Measurements from ENCODE around the gene ZNF784. TPM values are rescaled to one million over a fixed set of nuclear protein-coding genes. Genes with fewer than 3 reads are reported as not detected.

The ZNF784 gene
- total RNA-seq, 1 donor from 2014 or later, result 12.4 TPM

- H3K4me3 Mint-ChIP-seq, result no peak overlapping the region
- no peaks in the 10 kb centered on the region for H3K9me3 Mint-ChIP-seq
- peaks cover 13% of the 10 kb centered on the region for H3K4me1 Mint-ChIP-seq
- no peak overlapping the region for H3K27ac Mint-ChIP-seq (ENCODE audit: unreplicated experiment)
- peaks cover 18% of the 10 kb centered on the region for H3K36me3 Mint-ChIP-seq (ENCODE audit: low read depth)
- DNase-seq (ENCODE audit: low read depth, low spot score), result no peak
- no peak for TF ChIP-seq CTCF (conservative IDR thresholded peaks at IDR 0.05)
- peaks cover 3% of the 10 kb centered on the region for H3K27me3 Mint-ChIP-seq (ENCODE audit: low read depth)
These were observed 43.1 kb upstream of the ZNF784 start for GRCh38 chr19:55667511-55667910.

GRCh38 chr19:55667006-55667381 is 42.6 kb upstream of the ZNF784 start:
- Mint-ChIP-seq H3K27me3 (ENCODE audit: low read depth) (peaks cover 3% of the 10 kb centered on the region), H3K9me3 (no peaks in the 10 kb centered on the region), H3K36me3 (ENCODE audit: low read depth) (peaks cover 15% of the 10 kb centered on the region), H3K4me3 (no peak overlapping the region), H3K27ac (ENCODE audit: unreplicated experiment) (no peak overlapping the region), H3K4me1 (peaks cover 10% of the 10 kb centered on the region)
- TF ChIP-seq CTCF (conservative IDR thresholded peaks at IDR 0.05), result no peak
- DNase-seq (ENCODE audit: low read depth, low spot score), result no peak

GRCh38 chr19:55666343-55667005 is 42.1 kb upstream of the ZNF784 start:
- H3K4me3 Mint-ChIP-seq, result no peak overlapping the region
- peaks cover under 1% of the 10 kb centered on the region for H3K27me3 Mint-ChIP-seq (ENCODE audit: low read depth)
- H3K4me1 Mint-ChIP-seq, result peaks cover 7% of the 10 kb centered on the region
- H3K36me3 Mint-ChIP-seq (ENCODE audit: low read depth), result peaks cover 16% of the 10 kb centered on the region
- no peak overlapping the region for H3K27ac Mint-ChIP-seq (ENCODE audit: unreplicated experiment)
- no peak for DNase-seq (ENCODE audit: low read depth, low spot score)
- no peaks in the 10 kb centered on the region for H3K9me3 Mint-ChIP-seq
- no peak for TF ChIP-seq CTCF (conservative IDR thresholded peaks at IDR 0.05)

GRCh38 chr19:55663846-55664536 is 39.6 kb upstream of the ZNF784 start:
- no peak overlapping the region for H3K27ac Mint-ChIP-seq (ENCODE audit: unreplicated experiment)
- no peak overlapping the region for H3K4me3 Mint-ChIP-seq

GRCh38 chr19:55661826-55662225 is 37.5 kb upstream of the ZNF784 start:
- DNase-seq (ENCODE audit: low read depth, low spot score), result no peak
- TF ChIP-seq CTCF (conservative IDR thresholded peaks at IDR 0.05), result no peak
- Mint-ChIP-seq H3K9me3 (no peaks in the 10 kb centered on the region), H3K27ac (ENCODE audit: unreplicated experiment) (no peak overlapping the region), H3K4me1 (peaks cover 17% of the 10 kb centered on the region), H3K4me3 (peak overlapping the region; percentile 5), H3K36me3 (ENCODE audit: low read depth) (peaks cover 14% of the 10 kb centered on the region), H3K27me3 (ENCODE audit: low read depth) (no peaks in the 10 kb centered on the region)

More at GRCh38 chr19:55663846-55664536, 39.6 kb upstream of the ZNF784 start:
- TF ChIP-seq CTCF (conservative IDR thresholded peaks at IDR 0.05), result no peak
- no peaks in the 10 kb centered on the region for H3K27me3 Mint-ChIP-seq (ENCODE audit: low read depth)
- no peaks in the 10 kb centered on the region for H3K9me3 Mint-ChIP-seq
- DNase-seq (ENCODE audit: low read depth, low spot score), result no peak
- H3K36me3 Mint-ChIP-seq (ENCODE audit: low read depth), result peaks cover 14% of the 10 kb centered on the region
- H3K4me1 Mint-ChIP-seq, result peaks cover 5% of the 10 kb centered on the region
